ENCODE data around the gene GGTLC2.
"Not testable (repeated sequence)": the region's sequence is repeated elsewhere in the genome, so short reads cannot be mapped to it uniquely, and the experiment has no call there.

The GGTLC2 gene

GRCh38 chr22:22669093-22669492 lies 24.7 kb downstream of the GGTLC2 start:
- DNase-seq (ENCODE audit: low read depth), result no peak

GRCh38 chr22:22670076-22670795 lies 25.8 kb downstream of the GGTLC2 start:
- no peak for DNase-seq (ENCODE audit: low read depth)

GRCh38 chr22:22671506-22671905 lies 27.1 kb downstream of the GGTLC2 start:
- DNase-seq (ENCODE audit: low read depth), result no peak

- DNase-seq (ENCODE audit: low read depth), result no peak
Measured at GRCh38 chr22:22673099-22673498, 28.7 kb downstream of the GGTLC2 start.

- no peak for DNase-seq (ENCODE audit: low read depth)
Measured at GRCh38 chr22:22673628-22674027, 29.2 kb downstream of the GGTLC2 start.

- DNase-seq (ENCODE audit: low read depth), result no peak
Measured at GRCh38 chr22:22674467-22674866, 30.1 kb downstream of the GGTLC2 start.

GRCh38 chr22:22678970-22679369 lies 34.6 kb downstream of the GGTLC2 start:
- DNase-seq (ENCODE audit: low read depth), result no peak

GRCh38 chr22:22680396-22680795 lies 36.0 kb downstream of the GGTLC2 start:
- no peak for DNase-seq (ENCODE audit: low read depth)

GRCh38 chr22:22681221-22681739 lies 36.9 kb downstream of the GGTLC2 start:
- DNase-seq (ENCODE audit: low read depth), result peak; percentile 59

- DNase-seq (ENCODE audit: low read depth), result no peak
Measured at GRCh38 chr22:22682196-22682595, 37.8 kb downstream of the GGTLC2 start.

GRCh38 chr22:22682807-22683667 lies 38.6 kb downstream of the GGTLC2 start:
- DNase-seq (ENCODE audit: low read depth), result peak; percentile 77

- DNase-seq (ENCODE audit: low read depth), result no peak
Measured at GRCh38 chr22:22683668-22684361, 39.4 kb downstream of the GGTLC2 start.

GRCh38 chr22:22684580-22685561 lies 40.5 kb downstream of the GGTLC2 start:
- DNase-seq (ENCODE audit: low read depth), result peak; percentile 87

- no peak for DNase-seq (ENCODE audit: low read depth)
Measured at GRCh38 chr22:22685586-22685985, 41.2 kb downstream of the GGTLC2 start.

- DNase-seq (ENCODE audit: low read depth), result not testable (repeated sequence)
Measured at GRCh38 chr22:22686202-22687115, 42.0 kb downstream of the GGTLC2 start.

GRCh38 chr22:22687638-22688500 lies 43.5 kb downstream of the GGTLC2 start:
- DNase-seq (ENCODE audit: low read depth), result peak; percentile 67

GRCh38 chr22:22689621-22690345 lies 45.4 kb downstream of the GGTLC2 start:
- no peak for DNase-seq (ENCODE audit: low read depth)

- no peak for DNase-seq (ENCODE audit: low read depth)
Measured at GRCh38 chr22:22691055-22691454, 46.6 kb downstream of the GGTLC2 start.

All from EH (cell line).